ENCODE results near the gene CFAP126. TPM values are rescaled to one million over a fixed set of nuclear protein-coding genes. Genes with fewer than 3 reads are reported as not detected.

The CFAP126 gene
- polyA plus RNA-seq, 1 donor (not counting 4 experiments of a cell fraction or from before 2014, with no cell fraction given): not detected

GRCh38 chr1:161373442-161373841 is 5.8 kb upstream of the CFAP126 start:
- no peak for DNase-seq (ENCODE audit: low read depth, low spot score)
- H3K9me3 ChIP-seq (ENCODE audit: control insufficient read depth, low read depth, low read length): no peaks in the 10 kb centered on the region
- H3K4me2 ChIP-seq (ENCODE audit: control insufficient read depth, extremely low read depth, insufficient read depth, low read depth, low read length): no peak overlapping the region
- H3K79me2 ChIP-seq (ENCODE audit: control insufficient read depth, insufficient read depth, low read length): no peaks in the 10 kb centered on the region
- TF ChIP-seq EZH2 (IDR thresholded peaks at IDR 0.05; ENCODE audit: low read length) (no peak), CTCF (optimal IDR thresholded peaks at IDR 0.05 in 1 of 3, IDR thresholded peaks at IDR 0.05 in 1 of 3, conservative IDR thresholded peaks at IDR 0.05 in 1 of 3; ENCODE audit: extremely low read depth in 1 of 3, insufficient read depth in 2 of 3, low read length in 3 of 3) (no peak)
- no peak overlapping the region for H3K9ac ChIP-seq (ENCODE audit: control insufficient read depth, extremely low read depth, insufficient read depth, low read length)
- H3K4me1 ChIP-seq (ENCODE audit: control insufficient read depth, extremely low read depth, insufficient read depth, low read length): no peaks in the 10 kb centered on the region
- no peak overlapping the region for H3K27ac ChIP-seq (ENCODE audit: control insufficient read depth, insufficient read depth, low read length)
- H3K4me3 ChIP-seq (ENCODE audit: control insufficient read depth in 2 of 3, extremely low read depth in 1 of 3, insufficient read depth in 2 of 3, low read depth in 1 of 3, low read length in 3 of 3): no peak overlapping the region
- dilution Hi-C loops (cut with MboI; ENCODE audit: extremely low pct_ligation_motif_present, low sequenced_read_pairs): no loop called here
- no peak overlapping the region for H2AFZ ChIP-seq (ENCODE audit: control insufficient read depth, low read length)
- no peak for FAIRE-seq
- H3K27me3 ChIP-seq (ENCODE audit: control insufficient read depth, extremely low read depth, insufficient read depth, low read length): no peaks in the 10 kb centered on the region
- no peaks in the 10 kb centered on the region for H3K36me3 ChIP-seq (ENCODE audit: control insufficient read depth in 2 of 2, extremely low read depth in 1 of 2, insufficient read depth in 2 of 2, low read length in 2 of 2)
- no peaks in the 10 kb centered on the region for H3K9me1 ChIP-seq (ENCODE audit: control insufficient read depth, extremely low read depth, insufficient read depth, low read length)
- H4K20me1 ChIP-seq (ENCODE audit: control insufficient read depth, extremely low read depth, insufficient read depth, low read length): no peaks in the 10 kb centered on the region

GRCh38 chr1:161365207-161365606 is 2.5 kb downstream of the CFAP126 start:
- dilution Hi-C loops (cut with MboI; ENCODE audit: extremely low pct_ligation_motif_present, low sequenced_read_pairs): no loop called here
- no peaks in the 10 kb centered on the region for H3K9me1 ChIP-seq (ENCODE audit: control insufficient read depth, extremely low read depth, insufficient read depth, low read length)

More at GRCh38 chr1:161365207-161365606, 2.5 kb downstream of the CFAP126 start:
- no peak overlapping the region for H2AFZ ChIP-seq (ENCODE audit: control insufficient read depth, low read length)
- DNase-seq (ENCODE audit: low read depth, low spot score) (no peak), FAIRE-seq (no peak)
- H3K27me3 ChIP-seq (ENCODE audit: control insufficient read depth, extremely low read depth, insufficient read depth, low read length): no peaks in the 10 kb centered on the region
- no peak overlapping the region for H3K9ac ChIP-seq (ENCODE audit: control insufficient read depth, extremely low read depth, insufficient read depth, low read length)
- no peak overlapping the region for H3K4me2 ChIP-seq (ENCODE audit: control insufficient read depth, extremely low read depth, insufficient read depth, low read depth, low read length)
- H3K27ac ChIP-seq (ENCODE audit: control insufficient read depth, insufficient read depth, low read length): no peak overlapping the region
- H3K79me2 ChIP-seq (ENCODE audit: control insufficient read depth, insufficient read depth, low read length): no peaks in the 10 kb centered on the region
- no peaks in the 10 kb centered on the region for H4K20me1 ChIP-seq (ENCODE audit: control insufficient read depth, extremely low read depth, insufficient read depth, low read length)
- H3K4me1 ChIP-seq (ENCODE audit: control insufficient read depth, extremely low read depth, insufficient read depth, low read length): no peaks in the 10 kb centered on the region
- no peaks in the 10 kb centered on the region for H3K9me3 ChIP-seq (ENCODE audit: control insufficient read depth, low read depth, low read length)
- H3K36me3 ChIP-seq (ENCODE audit: control insufficient read depth in 2 of 2, extremely low read depth in 1 of 2, insufficient read depth in 2 of 2, low read length in 2 of 2): peaks cover 0 to 6% of the 10 kb centered on the region in 2 experiments
- TF ChIP-seq EZH2 (IDR thresholded peaks at IDR 0.05; ENCODE audit: low read length): no peak
- no peak for TF ChIP-seq CTCF (optimal IDR thresholded peaks at IDR 0.05 in 1 of 3, IDR thresholded peaks at IDR 0.05 in 1 of 3, conservative IDR thresholded peaks at IDR 0.05 in 1 of 3; ENCODE audit: extremely low read depth in 1 of 3, insufficient read depth in 2 of 3, low read length in 3 of 3)
- no peak overlapping the region for H3K4me3 ChIP-seq (ENCODE audit: control insufficient read depth in 2 of 3, extremely low read depth in 1 of 3, insufficient read depth in 2 of 3, low read depth in 1 of 3, low read length in 3 of 3)
